ENCODE results near the gene VAV2.

VAV2 gene

DNA sequence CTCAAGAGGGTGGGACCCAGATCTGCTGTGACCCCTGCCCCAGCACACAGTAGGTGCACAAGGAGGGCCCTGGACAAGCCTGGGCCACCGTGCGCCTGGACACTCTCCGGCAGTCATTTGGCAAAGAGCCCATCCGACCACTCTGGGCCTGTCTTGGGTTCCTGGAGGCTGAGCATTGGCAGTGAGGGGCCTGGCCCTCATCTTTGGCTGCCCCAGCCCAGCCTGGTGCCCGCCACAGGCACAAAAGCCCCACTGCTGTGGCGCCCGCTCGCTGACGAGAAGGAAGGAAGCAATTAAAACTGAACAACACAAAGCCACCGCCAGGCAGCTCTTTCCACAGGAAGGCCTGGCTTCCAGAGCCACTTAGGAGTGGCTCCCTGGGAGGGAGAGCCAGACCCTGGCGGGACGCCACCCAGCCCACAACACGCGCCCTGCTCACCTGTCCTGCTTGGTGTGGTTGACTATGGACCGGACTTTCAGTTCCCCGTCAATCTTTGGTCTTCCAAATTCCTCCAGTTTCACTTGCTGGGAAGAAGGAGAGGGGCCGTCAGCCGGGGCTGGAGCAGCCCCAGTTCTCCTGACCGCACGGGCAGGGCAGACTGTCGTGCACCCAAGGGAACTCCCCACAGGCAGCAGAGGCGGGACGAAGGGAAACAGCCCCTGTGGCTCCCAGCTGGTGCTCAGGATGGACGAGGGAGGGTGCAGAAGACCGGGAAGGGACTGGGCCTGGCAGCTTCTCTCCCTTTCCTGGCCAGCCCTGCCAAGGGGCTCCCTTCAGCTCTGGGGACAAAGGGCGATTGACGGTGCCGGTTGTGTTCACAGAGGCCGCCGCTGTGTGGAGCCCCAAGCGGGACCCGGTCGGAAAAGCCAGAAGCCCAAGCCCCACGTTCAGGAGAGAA, 203.1 kb downstream of the VAV2 start:
- ATAC-seq = no peak
- TF ChIP-seq ZC3H10 (CRISPR knock-in tag; IDR thresholded peaks at IDR 0.05) (no peak), PPARA (CRISPR knock-in tag; IDR thresholded peaks at IDR 0.05; ENCODE audit: borderline replicate concordance) (no peak), BACH2 (CRISPR knock-in tag; IDR thresholded peaks at IDR 0.05; ENCODE audit: borderline replicate concordance) (no peak), ISL1 (CRISPR knock-in tag; IDR thresholded peaks at IDR 0.05) (no peak), ZNF8 (CRISPR knock-in tag; IDR thresholded peaks at IDR 0.05) (no peak), TOX (CRISPR knock-in tag; IDR thresholded peaks at IDR 0.05; ENCODE audit: borderline replicate concordance) (no peak)
- TF ChIP-seq, protein P1, sequence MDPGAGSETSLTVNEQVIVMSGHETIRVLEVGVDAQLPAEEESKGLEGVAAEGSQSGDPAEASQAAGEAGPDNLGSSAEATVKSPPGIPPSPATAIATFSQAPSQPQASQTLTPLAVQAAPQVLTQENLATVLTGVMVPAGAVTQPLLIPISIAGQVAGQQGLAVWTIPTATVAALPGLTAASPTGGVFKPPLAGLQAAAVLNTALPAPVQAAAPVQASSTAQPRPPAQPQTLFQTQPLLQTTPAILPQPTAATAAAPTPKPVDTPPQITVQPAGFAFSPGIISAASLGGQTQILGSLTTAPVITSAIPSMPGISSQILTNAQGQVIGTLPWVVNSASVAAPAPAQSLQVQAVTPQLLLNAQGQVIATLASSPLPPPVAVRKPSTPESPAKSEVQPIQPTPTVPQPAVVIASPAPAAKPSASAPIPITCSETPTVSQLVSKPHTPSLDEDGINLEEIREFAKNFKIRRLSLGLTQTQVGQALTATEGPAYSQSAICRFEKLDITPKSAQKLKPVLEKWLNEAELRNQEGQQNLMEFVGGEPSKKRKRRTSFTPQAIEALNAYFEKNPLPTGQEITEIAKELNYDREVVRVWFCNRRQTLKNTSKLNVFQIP (CRISPR knock-in tag; IDR thresholded peaks at IDR 0.05; ENCODE audit: borderline replicate concordance, low read depth) = no peak

DNA sequence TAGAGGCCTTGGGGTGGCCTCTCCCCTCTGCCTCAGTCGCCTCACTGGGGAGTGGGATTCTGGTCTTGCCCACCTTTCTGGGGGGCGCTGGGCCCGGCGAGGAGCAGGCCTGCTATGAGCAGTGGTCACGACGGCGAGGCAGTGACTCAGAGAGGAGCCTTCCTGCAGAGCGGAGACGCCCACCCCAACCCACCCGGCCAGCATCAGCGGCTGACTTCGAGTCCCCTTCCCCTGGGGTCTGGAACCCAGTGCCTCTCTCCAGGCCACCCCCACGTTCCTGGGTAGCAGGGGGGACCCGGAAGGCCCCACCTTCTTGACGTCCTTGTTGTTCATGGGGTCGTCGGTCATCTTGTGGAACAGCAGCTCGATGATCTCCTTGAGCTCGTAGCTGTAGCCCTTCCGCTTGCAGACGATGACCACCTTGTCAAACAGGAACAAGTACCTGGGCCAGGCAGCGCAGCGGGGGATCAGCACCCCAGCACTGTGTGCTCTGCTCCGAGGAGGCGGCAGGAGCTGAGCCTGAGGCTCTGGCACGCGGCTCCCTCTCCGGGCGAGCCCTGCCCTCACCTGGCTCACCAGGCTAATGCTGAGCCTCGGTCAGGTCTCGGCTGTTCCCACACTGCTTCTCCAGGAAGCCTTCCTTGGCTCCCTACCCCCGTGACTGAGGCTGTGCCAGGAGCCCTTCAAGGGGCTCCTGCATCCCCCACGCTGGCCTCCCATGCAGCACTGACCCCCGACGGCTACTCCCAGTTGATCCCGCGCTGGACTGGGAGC, 203.9 kb downstream of the VAV2 start:
- TF ChIP-seq, protein P2, sequence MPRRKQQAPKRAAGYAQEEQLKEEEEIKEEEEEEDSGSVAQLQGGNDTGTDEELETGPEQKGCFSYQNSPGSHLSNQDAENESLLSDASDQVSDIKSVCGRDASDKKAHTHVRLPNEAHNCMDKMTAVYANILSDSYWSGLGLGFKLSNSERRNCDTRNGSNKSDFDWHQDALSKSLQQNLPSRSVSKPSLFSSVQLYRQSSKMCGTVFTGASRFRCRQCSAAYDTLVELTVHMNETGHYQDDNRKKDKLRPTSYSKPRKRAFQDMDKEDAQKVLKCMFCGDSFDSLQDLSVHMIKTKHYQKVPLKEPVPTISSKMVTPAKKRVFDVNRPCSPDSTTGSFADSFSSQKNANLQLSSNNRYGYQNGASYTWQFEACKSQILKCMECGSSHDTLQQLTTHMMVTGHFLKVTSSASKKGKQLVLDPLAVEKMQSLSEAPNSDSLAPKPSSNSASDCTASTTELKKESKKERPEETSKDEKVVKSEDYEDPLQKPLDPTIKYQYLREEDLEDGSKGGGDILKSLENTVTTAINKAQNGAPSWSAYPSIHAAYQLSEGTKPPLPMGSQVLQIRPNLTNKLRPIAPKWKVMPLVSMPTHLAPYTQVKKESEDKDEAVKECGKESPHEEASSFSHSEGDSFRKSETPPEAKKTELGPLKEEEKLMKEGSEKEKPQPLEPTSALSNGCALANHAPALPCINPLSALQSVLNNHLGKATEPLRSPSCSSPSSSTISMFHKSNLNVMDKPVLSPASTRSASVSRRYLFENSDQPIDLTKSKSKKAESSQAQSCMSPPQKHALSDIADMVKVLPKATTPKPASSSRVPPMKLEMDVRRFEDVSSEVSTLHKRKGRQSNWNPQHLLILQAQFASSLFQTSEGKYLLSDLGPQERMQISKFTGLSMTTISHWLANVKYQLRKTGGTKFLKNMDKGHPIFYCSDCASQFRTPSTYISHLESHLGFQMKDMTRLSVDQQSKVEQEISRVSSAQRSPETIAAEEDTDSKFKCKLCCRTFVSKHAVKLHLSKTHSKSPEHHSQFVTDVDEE (CRISPR knock-in tag; IDR thresholded peaks at IDR 0.05) = no peak
- TF ChIP-seq, protein P3, sequence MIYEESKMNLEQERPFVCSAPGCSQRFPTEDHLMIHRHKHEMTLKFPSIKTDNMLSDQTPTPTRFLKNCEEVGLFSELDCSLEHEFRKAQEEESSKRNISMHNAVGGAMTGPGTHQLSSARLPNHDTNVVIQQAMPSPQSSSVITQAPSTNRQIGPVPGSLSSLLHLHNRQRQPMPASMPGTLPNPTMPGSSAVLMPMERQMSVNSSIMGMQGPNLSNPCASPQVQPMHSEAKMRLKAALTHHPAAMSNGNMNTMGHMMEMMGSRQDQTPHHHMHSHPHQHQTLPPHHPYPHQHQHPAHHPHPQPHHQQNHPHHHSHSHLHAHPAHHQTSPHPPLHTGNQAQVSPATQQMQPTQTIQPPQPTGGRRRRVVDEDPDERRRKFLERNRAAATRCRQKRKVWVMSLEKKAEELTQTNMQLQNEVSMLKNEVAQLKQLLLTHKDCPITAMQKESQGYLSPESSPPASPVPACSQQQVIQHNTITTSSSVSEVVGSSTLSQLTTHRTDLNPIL (CRISPR knock-in tag; IDR thresholded peaks at IDR 0.05; ENCODE audit: low read depth) = no peak
- TF ChIP-seq ZFP30 (CRISPR knock-in tag; IDR thresholded peaks at IDR 0.05) (no peak), ISL1 (CRISPR knock-in tag; IDR thresholded peaks at IDR 0.05) (no peak), ZFP3 (CRISPR knock-in tag; IDR thresholded peaks at IDR 0.05) (no peak), PPARA (CRISPR knock-in tag; IDR thresholded peaks at IDR 0.05; ENCODE audit: borderline replicate concordance) (no peak), ZNF565 (CRISPR knock-in tag; conservative IDR thresholded peaks at IDR 0.05; ENCODE audit: low read depth) (no peak), OSR1 (CRISPR knock-in tag; IDR thresholded peaks at IDR 0.05) (no peak), RARB (CRISPR knock-in tag; IDR thresholded peaks at IDR 0.05) (no peak), ZC3H10 (CRISPR knock-in tag; IDR thresholded peaks at IDR 0.05) (no peak), ZNF70 (CRISPR knock-in tag; IDR thresholded peaks at IDR 0.05) (no peak)
- TF ChIP-seq, protein P4, sequence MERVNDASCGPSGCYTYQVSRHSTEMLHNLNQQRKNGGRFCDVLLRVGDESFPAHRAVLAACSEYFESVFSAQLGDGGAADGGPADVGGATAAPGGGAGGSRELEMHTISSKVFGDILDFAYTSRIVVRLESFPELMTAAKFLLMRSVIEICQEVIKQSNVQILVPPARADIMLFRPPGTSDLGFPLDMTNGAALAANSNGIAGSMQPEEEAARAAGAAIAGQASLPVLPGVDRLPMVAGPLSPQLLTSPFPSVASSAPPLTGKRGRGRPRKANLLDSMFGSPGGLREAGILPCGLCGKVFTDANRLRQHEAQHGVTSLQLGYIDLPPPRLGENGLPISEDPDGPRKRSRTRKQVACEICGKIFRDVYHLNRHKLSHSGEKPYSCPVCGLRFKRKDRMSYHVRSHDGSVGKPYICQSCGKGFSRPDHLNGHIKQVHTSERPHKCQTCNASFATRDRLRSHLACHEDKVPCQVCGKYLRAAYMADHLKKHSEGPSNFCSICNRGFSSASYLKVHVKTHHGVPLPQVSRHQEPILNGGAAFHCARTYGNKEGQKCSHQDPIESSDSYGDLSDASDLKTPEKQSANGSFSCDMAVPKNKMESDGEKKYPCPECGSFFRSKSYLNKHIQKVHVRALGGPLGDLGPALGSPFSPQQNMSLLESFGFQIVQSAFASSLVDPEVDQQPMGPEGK (CRISPR knock-in tag; IDR thresholded peaks at IDR 0.05; ENCODE audit: borderline replicate concordance) = no peak
- TF ChIP-seq, protein P5, sequence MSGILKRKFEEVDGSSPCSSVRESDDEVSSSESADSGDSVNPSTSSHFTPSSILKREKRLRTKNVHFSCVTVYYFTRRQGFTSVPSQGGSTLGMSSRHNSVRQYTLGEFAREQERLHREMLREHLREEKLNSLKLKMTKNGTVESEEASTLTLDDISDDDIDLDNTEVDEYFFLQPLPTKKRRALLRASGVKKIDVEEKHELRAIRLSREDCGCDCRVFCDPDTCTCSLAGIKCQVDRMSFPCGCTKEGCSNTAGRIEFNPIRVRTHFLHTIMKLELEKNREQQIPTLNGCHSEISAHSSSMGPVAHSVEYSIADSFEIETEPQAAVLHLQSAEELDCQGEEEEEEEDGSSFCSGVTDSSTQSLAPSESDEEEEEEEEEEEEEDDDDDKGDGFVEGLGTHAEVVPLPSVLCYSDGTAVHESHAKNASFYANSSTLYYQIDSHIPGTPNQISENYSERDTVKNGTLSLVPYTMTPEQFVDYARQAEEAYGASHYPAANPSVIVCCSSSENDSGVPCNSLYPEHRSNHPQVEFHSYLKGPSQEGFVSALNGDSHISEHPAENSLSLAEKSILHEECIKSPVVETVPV (CRISPR knock-in tag; IDR thresholded peaks at IDR 0.05) = no peak
- TF ChIP-seq, protein P1 (CRISPR knock-in tag; IDR thresholded peaks at IDR 0.05; ENCODE audit: borderline replicate concordance, low read depth) = no peak
- ATAC-seq = no peak
